Left lung (tissue), 10 donors: Measurements from ENCODE around the gene EIF5B. TPM values are rescaled to one million over a fixed set of nuclear protein-coding genes. Genes with fewer than 3 reads are reported as not detected.

Experiments
- ATAC-seq: fragments of 200-7000 bp; cut with Tn5 transposase; one replicate; pipeline ENCODE4 v1.9.1; 2020; ENCODE audit warnings: moderate library complexity
- DNase-seq, 4 donors: peaks; one replicate each; pipeline ENCODE4 v3.0.0-alpha.2; 2013 to 2020
- H3K27ac ChIP-seq, 2 donors: fragments of 200-600 bp; sonication (generic) in 1 of 2; one replicate each; pipeline versions ENCODE4 v1.5.0 to v1.8.0; 2020 to 2021
- H3K27me3 ChIP-seq, 2 donors: fragments of 200-600 bp; sonication (generic) in 1 of 2; one replicate each; pipeline versions ENCODE4 v1.5.0 to v1.8.0; 2020 to 2021
- H3K36me3 ChIP-seq, 2 donors: fragments of 200-600 bp; sonication (generic) in 1 of 2; one replicate each; pipeline versions ENCODE4 v1.5.0 to v1.8.0; 2020 to 2021
- H3K4me1 ChIP-seq, 2 donors: fragments of 200-600 bp; one replicate each; pipeline ENCODE4 v1.8.0; 2021
- H3K4me3 ChIP-seq, 2 donors: fragments of 200-600 bp; sonication (generic) in 1 of 2; one replicate each; pipeline versions ENCODE4 v1.5.0 to v1.8.0; 2020 to 2021; ENCODE audit warnings: mild to moderate bottlenecking in 1 of 2
- H3K9me3 ChIP-seq, 2 donors: fragments of 200-600 bp; sonication (generic) in 1 of 2; one replicate each; pipeline versions ENCODE4 v1.5.0 to v1.8.0; 2020 to 2021
- intact Hi-C, 2 donors: fragments of 100-400 bp; cut with DNase I; formaldehyde crosslinking; loops; one replicate each; pipeline versions ENCODE4 v1.11.2 to v1.14.2; 2022
- polyA plus RNA-seq, 6 donors: library from polyadenylated mRNA; unstranded; fragments of 120-200 nt; gene quantifications; one replicate each; pipeline ENCODE4 v1.2.1, GENCODE V29; 2013; ENCODE audit not compliant: insufficient read length in 6 of 6
- total RNA-seq, 2 donors: library from RNA; stranded (reverse); fragmentation: NEBNext Ultra II Directional; extraction: Animal tissue kit (Norgen Biotek cat#: 25700); gene quantifications; one replicate each; pipeline ENCODE4 v1.2.1, GENCODE V29; 2021
- TF ChIP-seq, protein P1 (sequence below), 2 donors: fragments of 200-600 bp; sonication (generic) in 1 of 2; IDR thresholded peaks; one replicate each; pipeline versions ENCODE4 v1.5.0 to v1.8.0; 2021; ENCODE audit warnings: antibody characterized with exemption in 2 of 2
- donor health status: DM: no; HTN: yes; CAD: no.
- donor health status: DM: no; HTN: no; CAD: no.

The EIF5B gene
- total and polyA plus RNA-seq, 8 donors, result 27.6 to 66.0 (median 59.1) TPM

DNA sequence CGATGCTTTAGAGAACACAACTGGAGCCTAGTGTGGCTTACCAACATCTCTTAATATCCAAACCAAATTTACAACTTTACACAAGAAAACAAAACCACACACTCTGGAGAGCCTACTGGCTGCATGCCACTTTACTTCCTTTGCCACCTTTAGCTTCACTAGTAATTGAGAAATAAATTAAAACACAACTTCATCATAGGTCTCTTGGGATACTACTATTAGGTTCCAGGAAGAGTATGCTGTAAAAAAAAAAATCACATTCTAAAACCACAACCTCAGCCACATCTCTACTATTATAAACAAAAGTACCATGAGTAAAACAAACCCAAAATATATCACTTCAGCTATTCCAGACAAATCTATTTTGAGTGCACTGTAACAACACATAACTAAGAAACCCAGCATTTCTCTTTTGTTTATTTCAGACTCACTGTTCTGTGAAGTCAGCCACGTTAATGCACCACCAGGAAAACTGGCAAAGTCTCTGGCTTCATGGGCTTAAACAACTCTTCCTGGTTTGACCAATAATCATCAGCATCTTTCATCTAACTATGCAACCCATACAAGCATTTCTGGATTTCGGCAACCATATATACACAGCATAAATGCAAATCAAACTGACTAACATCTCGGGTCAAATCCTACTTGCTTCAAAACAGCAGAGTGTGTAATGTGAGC, 93.6 kb downstream of the EIF5B start:
- Histone ChIP-seq H3K36me3 (peaks cover 0 to 56% of the 10 kb centered on the region in 2 donors), H3K4me1 (peaks cover 6 to 8% of the 10 kb centered on the region in 2 donors), H3K4me3 (no peak overlapping the region), H3K27ac (no peak overlapping the region), H3K9me3 (no peaks in the 10 kb centered on the region), H3K27me3 (no peaks in the 10 kb centered on the region)
- ATAC-seq (peak; percentile 43), DNase-seq (no peak)
- intact Hi-C loops, result no loop called here
- TF ChIP-seq, protein P1, sequence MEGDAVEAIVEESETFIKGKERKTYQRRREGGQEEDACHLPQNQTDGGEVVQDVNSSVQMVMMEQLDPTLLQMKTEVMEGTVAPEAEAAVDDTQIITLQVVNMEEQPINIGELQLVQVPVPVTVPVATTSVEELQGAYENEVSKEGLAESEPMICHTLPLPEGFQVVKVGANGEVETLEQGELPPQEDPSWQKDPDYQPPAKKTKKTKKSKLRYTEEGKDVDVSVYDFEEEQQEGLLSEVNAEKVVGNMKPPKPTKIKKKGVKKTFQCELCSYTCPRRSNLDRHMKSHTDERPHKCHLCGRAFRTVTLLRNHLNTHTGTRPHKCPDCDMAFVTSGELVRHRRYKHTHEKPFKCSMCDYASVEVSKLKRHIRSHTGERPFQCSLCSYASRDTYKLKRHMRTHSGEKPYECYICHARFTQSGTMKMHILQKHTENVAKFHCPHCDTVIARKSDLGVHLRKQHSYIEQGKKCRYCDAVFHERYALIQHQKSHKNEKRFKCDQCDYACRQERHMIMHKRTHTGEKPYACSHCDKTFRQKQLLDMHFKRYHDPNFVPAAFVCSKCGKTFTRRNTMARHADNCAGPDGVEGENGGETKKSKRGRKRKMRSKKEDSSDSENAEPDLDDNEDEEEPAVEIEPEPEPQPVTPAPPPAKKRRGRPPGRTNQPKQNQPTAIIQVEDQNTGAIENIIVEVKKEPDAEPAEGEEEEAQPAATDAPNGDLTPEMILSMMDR (IDR thresholded peaks at IDR 0.05), result no peak

DNA sequence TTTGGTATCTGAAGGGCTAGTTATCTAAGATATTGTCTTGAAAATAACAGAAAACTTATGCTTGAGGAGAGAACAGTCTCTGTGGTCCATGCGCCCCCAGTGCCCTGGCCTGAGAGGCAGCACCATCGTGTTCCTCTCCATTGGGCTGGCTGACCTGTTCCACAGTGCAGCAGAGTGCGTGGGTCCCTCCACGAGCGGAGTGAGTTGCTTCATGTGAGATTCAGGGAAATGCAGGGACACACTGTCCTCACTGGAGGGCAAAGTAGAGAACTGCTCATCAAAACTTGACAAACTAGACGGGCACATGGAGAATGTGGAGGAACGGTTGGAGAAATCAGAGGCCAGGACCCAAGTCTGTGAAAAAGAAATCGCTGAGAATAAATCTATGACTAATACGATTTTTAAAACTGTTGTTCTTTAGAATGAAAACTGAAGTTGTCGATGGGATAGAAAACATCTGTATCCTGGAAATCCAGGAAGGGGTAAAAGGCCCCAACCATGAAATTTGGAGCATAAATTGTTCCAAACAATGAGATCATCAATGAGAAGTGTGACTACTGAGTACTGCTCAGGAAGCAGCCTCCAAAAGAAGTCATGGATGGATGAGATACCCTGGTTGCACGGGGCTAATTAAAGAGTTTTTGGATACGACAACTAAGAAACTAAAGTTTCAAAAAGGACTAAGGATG, 94.5 kb downstream of the EIF5B start:
- Histone ChIP-seq H3K4me1 (peaks cover 6 to 8% of the 10 kb centered on the region in 2 donors), H3K27me3 (no peaks in the 10 kb centered on the region), H3K9me3 (no peaks in the 10 kb centered on the region), H3K36me3 (peaks cover 0 to 49% of the 10 kb centered on the region in 2 donors), H3K4me3 (no peak overlapping the region), H3K27ac (no peak overlapping the region)
- TF ChIP-seq, protein P1 (IDR thresholded peaks at IDR 0.05), result no peak
- DNase-seq, result no peak
- intact Hi-C loops, result no loop called here
- no peak for ATAC-seq

DNA sequence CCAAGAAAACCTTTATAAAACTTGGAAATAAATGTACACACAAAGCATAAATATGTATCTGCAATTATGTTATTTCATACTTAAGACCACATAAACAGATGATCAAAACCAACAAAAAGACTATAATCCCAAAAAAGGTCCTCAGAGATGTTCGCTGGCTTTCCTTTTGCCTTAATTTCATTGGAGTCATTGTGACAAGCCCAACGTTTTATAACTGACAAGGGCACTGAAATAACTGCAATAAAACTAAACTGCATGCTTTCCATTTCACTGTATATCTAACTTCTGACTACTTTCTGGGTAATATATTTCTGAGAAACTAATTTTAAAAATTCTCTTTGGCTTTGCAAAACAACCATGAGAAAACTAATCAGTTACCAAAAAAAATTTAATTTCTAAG, 96.2 kb downstream of the EIF5B start:
- TF ChIP-seq, protein P1 (IDR thresholded peaks at IDR 0.05), result no peak
- Histone ChIP-seq H3K4me1 (peaks cover 6 to 8% of the 10 kb centered on the region in 2 donors), H3K36me3 (peaks cover 0 to 45% of the 10 kb centered on the region in 2 donors), H3K27me3 (no peaks in the 10 kb centered on the region), H3K4me3 (no peak overlapping the region), H3K9me3 (no peaks in the 10 kb centered on the region), H3K27ac (no peak overlapping the region)
- ATAC-seq (no peak), DNase-seq (no peak)
- intact Hi-C loops, result no loop called here

DNA sequence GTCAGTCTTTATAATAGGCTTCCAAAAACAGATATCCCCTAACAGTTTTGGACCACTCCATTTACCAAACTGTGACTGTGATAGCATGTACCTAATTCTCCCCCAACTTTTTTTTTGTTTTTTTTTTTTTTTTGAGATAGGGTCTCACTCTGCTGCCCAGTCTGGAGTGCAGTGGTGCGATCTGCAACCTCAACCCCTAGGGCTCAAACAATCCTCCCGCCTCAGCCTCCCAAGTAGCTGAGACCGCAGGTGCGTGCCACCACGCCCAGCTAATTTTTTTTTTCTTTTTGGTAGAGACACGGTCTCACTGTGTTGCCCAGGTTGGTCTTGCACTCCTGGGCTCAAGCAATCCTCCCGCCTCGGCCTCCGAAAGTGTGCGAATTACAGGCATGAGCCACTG, 99.7 kb downstream of the EIF5B start:
- Histone ChIP-seq H3K4me3 (no peak overlapping the region), H3K4me1 (no peaks in the 10 kb centered on the region), H3K27ac (no peak overlapping the region), H3K36me3 (peaks cover 0 to 42% of the 10 kb centered on the region in 2 donors), H3K9me3 (no peaks in the 10 kb centered on the region), H3K27me3 (no peaks in the 10 kb centered on the region)
- DNase-seq (no peak), ATAC-seq (no peak)
- TF ChIP-seq, protein P1 (IDR thresholded peaks at IDR 0.05), result no peak
- intact Hi-C loops, result no loop called here

DNA sequence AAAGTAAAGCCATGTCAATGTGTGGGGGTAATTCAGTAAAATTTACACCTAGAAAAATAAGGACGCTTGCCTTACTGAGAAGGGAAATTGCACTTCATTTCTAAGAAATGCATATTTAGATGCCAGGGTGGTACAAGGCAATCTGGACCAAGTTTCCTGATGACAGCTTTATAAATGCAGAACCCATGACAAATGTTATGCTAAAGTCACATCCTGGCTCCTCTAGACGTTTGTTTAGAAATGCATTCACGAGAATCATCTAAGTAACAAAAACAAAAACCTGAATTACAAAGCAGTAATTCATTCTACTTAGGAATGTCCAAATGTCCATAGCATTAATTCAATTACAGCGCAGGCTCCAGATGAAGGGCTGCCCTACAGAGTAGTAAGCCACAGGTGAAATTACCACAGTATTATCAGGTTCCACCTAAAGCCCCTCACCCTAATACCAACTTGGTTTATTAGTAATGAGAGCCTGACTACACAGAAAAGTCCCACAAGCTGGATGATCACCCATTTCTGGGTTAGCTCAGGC, 102.8 kb downstream of the EIF5B start:
- no peak for DNase-seq
- TF ChIP-seq, protein P1 (IDR thresholded peaks at IDR 0.05), result no peak
- Histone ChIP-seq H3K4me1 (no peaks in the 10 kb centered on the region), H3K4me3 (no peak overlapping the region), H3K9me3 (no peaks in the 10 kb centered on the region), H3K27ac (no peak overlapping the region), H3K27me3 (no peaks in the 10 kb centered on the region), H3K36me3 (peaks cover 0 to 41% of the 10 kb centered on the region in 2 donors)
- intact Hi-C loops, result no loop called here
- no peak for ATAC-seq
